HEK293 (cell line): ENCODE results near the gene ST6GAL1.

Source experiments
- CTCF ChIA-PET: fragments of 350-600 bp; formaldehyde crosslinking; extraction: SDS; loops from one replicate; lab custom pipeline; 2021; ENCODE audit warnings: antibody characterized with exemption; lab: Yijun Ruan, JAX
- POLR2A ChIA-PET: fragments of 300-600 bp; formaldehyde crosslinking; extraction: SDS; loops from one replicate; lab custom pipeline; 2020; ENCODE audit warnings: antibody characterized with exemption, inconsistent platforms; lab: Yijun Ruan, JAX
- H3K27ac ChIP-seq: fragments of 200-500 bp; sonication (Bioruptor generic); 2 replicates; pipeline ENCODE4 v1.5.1; 2014; ENCODE audit warnings: low read depth, low read length, control low read depth, inconsistent platforms; ENCODE audit errors: extremely low read depth
- H3K36me3 ChIP-seq, 2 experiments: fragments of 200-500 bp in 1 of 2; sonication (Bioruptor generic) in 1 of 2; 1 replicate in 1 of 2; 2 replicates in 1 of 2; pipeline ENCODE4 v1.5.1; 2014 to 2017; ENCODE audit warnings: inconsistent platforms in 2 of 2, low read length in 2 of 2; ENCODE audit not compliant: control insufficient read depth in 2 of 2, insufficient read depth in 1 of 2
- H3K4me1 ChIP-seq: fragments of 200-500 bp; sonication (Bioruptor generic); 2 replicates; pipeline ENCODE4 v1.5.1; 2014; ENCODE audit warnings: mild to moderate bottlenecking, low read length, inconsistent platforms; ENCODE audit not compliant: control insufficient read depth, insufficient read depth
- H3K4me3 ChIP-seq: 2 replicates; pipeline ENCODE4 v1.5.1; 2011; ENCODE audit warnings: low read depth, mild to moderate bottlenecking, control low read depth, low read length, moderate library complexity
- H3K9me3 ChIP-seq: fragments of 200-500 bp; sonication (Bioruptor generic); 2 replicates; pipeline ENCODE4 v1.5.1; 2014; ENCODE audit warnings: low read depth, low read length, inconsistent platforms; ENCODE audit not compliant: control insufficient read depth, insufficient read depth
- MZF1 ChIP-seq: fragments of 450-650 bp; formaldehyde crosslinking; IDR thresholded peaks from 2 replicates; pipeline ENCODE4 v1.5.1; 2017; ENCODE audit warnings: missing biosample characterization, missing genetic modification characterization, borderline replicate concordance
- PRDM2 ChIP-seq: fragments of 450-650 bp; formaldehyde crosslinking; IDR thresholded peaks from 2 replicates; pipeline ENCODE4 v1.5.1; 2016; ENCODE audit warnings: missing biosample characterization, missing genetic modification characterization, borderline replicate concordance
- ZBTB17 ChIP-seq: fragments of 450-650 bp; formaldehyde crosslinking; IDR thresholded peaks from 2 replicates; pipeline ENCODE4 v1.5.1; 2016; ENCODE audit warnings: missing biosample characterization, missing genetic modification characterization
- ZBTB21 ChIP-seq: fragments of 450-650 bp; formaldehyde crosslinking; IDR thresholded peaks from 2 replicates; pipeline ENCODE4 v1.5.1; 2017; ENCODE audit warnings: missing biosample characterization, missing genetic modification characterization
- ZNF138 ChIP-seq: fragments of 450-650 bp; formaldehyde crosslinking; IDR thresholded peaks from 2 replicates; pipeline ENCODE4 v1.5.1; 2016; ENCODE audit warnings: missing biosample characterization, missing genetic modification characterization, borderline replicate concordance
- ZNF155 ChIP-seq: fragments of 450-650 bp; formaldehyde crosslinking; IDR thresholded peaks from 2 replicates; pipeline ENCODE4 v1.5.1; 2016; ENCODE audit warnings: missing biosample characterization, missing genetic modification characterization
- ZNF18 ChIP-seq: fragments of 450-650 bp; formaldehyde crosslinking; IDR thresholded peaks from 2 replicates; pipeline ENCODE4 v1.5.1; 2016; ENCODE audit warnings: missing biosample characterization, missing genetic modification characterization
- ZNF202 ChIP-seq: fragments of 450-650 bp; formaldehyde crosslinking; IDR thresholded peaks from 2 replicates; pipeline ENCODE4 v1.5.1; 2016; ENCODE audit warnings: missing biosample characterization, missing genetic modification characterization, borderline replicate concordance
- ZNF394 ChIP-seq: fragments of 450-650 bp; formaldehyde crosslinking; IDR thresholded peaks from 2 replicates; pipeline ENCODE4 v1.5.1; 2016; ENCODE audit warnings: missing biosample characterization, missing genetic modification characterization, mild to moderate bottlenecking, moderate library complexity, borderline replicate concordance
- ZNF423 ChIP-seq: fragments of 450-650 bp; formaldehyde crosslinking; IDR thresholded peaks from 2 replicates; pipeline ENCODE4 v1.5.1; 2016; ENCODE audit warnings: missing biosample characterization, missing genetic modification characterization
- ZNF580 ChIP-seq: fragments of 450-650 bp; formaldehyde crosslinking; IDR thresholded peaks from 2 replicates; pipeline ENCODE4 v1.5.1; 2016; ENCODE audit warnings: missing biosample characterization, missing genetic modification characterization
- ZNF658 ChIP-seq: fragments of 450-650 bp; formaldehyde crosslinking; IDR thresholded peaks from 2 replicates; pipeline ENCODE4; 2016; ENCODE audit warnings: missing biosample characterization, missing genetic modification characterization
- ZNF677 ChIP-seq: fragments of 450-650 bp; IDR thresholded peaks from 2 replicates; pipeline ENCODE4 v1.5.0; 2018; ENCODE audit warnings: missing biosample characterization, mild to moderate bottlenecking, missing genetic modification characterization, moderate library complexity
- ZNF701 ChIP-seq: fragments of 450-650 bp; formaldehyde crosslinking; IDR thresholded peaks from 2 replicates; pipeline ENCODE4 v1.5.1; 2016; ENCODE audit warnings: missing biosample characterization, missing genetic modification characterization
- ZNF76 ChIP-seq: fragments of 450-650 bp; formaldehyde crosslinking; IDR thresholded peaks from 2 replicates; pipeline ENCODE4; 2016; ENCODE audit warnings: low read depth, missing biosample characterization, missing genetic modification characterization, borderline replicate concordance
- ZNF768 ChIP-seq: fragments of 450-650 bp; formaldehyde crosslinking; IDR thresholded peaks from 2 replicates; pipeline ENCODE4 v1.5.1; 2018; ENCODE audit warnings: missing biosample characterization, mild to moderate bottlenecking, missing genetic modification characterization
- ZSCAN30 ChIP-seq: fragments of 450-650 bp; IDR thresholded peaks from 2 replicates; pipeline ENCODE4 v1.5.1; 2018; ENCODE audit warnings: missing biosample characterization, mild to moderate bottlenecking, missing genetic modification characterization, moderate library complexity

Gene ST6GAL1

GRCh38 chr3:186988806-186989205, 58.5 kb downstream of the ST6GAL1 start:
- Histone ChIP-seq H3K9me3 (no peaks in the 10 kb centered on the region), H3K27ac (no peak overlapping the region), H3K36me3 (no peaks in the 10 kb centered on the region), H3K4me3 (no peak overlapping the region), H3K4me1 (no peaks in the 10 kb centered on the region)
- TF ChIP-seq ZNF76 (tag by site-specific recombination) (no peak), ZNF394 (tag by site-specific recombination) (no peak), MZF1 (tag by site-specific recombination) (no peak), ZNF658 (tag by site-specific recombination) (no peak), ZNF155 (tag by site-specific recombination) (no peak), ZSCAN30 (tag by site-specific recombination) (no peak), ZNF580 (tag by site-specific recombination) (no peak), PRDM2 (tag by site-specific recombination) (no peak), ZBTB21 (tag by site-specific recombination) (no peak)
- POLR2A ChIA-PET = no interaction called here
- CTCF ChIA-PET = interaction anchor here (0.6 to 0.8 kb wide), 3 partner anchors 17 to 1325 kb away, joined by 3 to 4 read pairs (median 4); no protein-coding TSS in a partner anchor

- ChIA-PET POLR2A (interaction anchor here (0.6 kb wide), 1 partner anchor 10 kb away, joined by 3 read pairs; no protein-coding TSS in a partner anchor), CTCF (interaction anchor here (0.6 kb wide), 1 partner anchor 18 kb away, joined by 4 read pairs; no protein-coding TSS in a partner anchor)
- H3K36me3 ChIP-seq = no peaks in the 10 kb centered on the region
- H3K27ac ChIP-seq = no peak overlapping the region
- H3K4me1 ChIP-seq = no peaks in the 10 kb centered on the region
- H3K4me3 ChIP-seq = no peak overlapping the region
- no peak for TF ChIP-seq ZNF423 (tag by site-specific recombination)
- no peak for TF ChIP-seq ZNF76 (tag by site-specific recombination)
- no peak for TF ChIP-seq ZNF138 (tag by site-specific recombination)
- no peak for TF ChIP-seq ZNF202 (tag by site-specific recombination)
- no peaks in the 10 kb centered on the region for H3K9me3 ChIP-seq
Observed at GRCh38 chr3:186989429-186989828, 59.1 kb downstream of the ST6GAL1 start.

GRCh38 chr3:186990277-186990676, 60.0 kb downstream of the ST6GAL1 start:
- POLR2A ChIA-PET = no interaction called here

More at GRCh38 chr3:186990277-186990676, 60.0 kb downstream of the ST6GAL1 start:
- H3K4me1 ChIP-seq = no peaks in the 10 kb centered on the region
- no peak overlapping the region for H3K4me3 ChIP-seq
- TF ChIP-seq ZNF677 (tag by site-specific recombination) (no peak), ZNF18 (tag by site-specific recombination) (no peak), ZNF701 (no peak), ZBTB17 (tag by site-specific recombination) (no peak), ZNF768 (tag by site-specific recombination) (no peak)
- TF ChIP-seq, all 188 proteins: peak for 0
- Histone ChIP-seq H3K9me3 (no peaks in the 10 kb centered on the region), H3K36me3 (no peaks in the 10 kb centered on the region), H3K27ac (no peak overlapping the region)
- CTCF ChIA-PET = no interaction called here
